ENCODE results near the gene FLNB. TPM values are rescaled to one million over a fixed set of nuclear protein-coding genes. Genes with fewer than 3 reads are reported as not detected.

The FLNB gene
- total and polyA plus RNA-seq, 2 of the 13 experiments (the other 11 are each of a cell fraction or from before 2014, with no cell fraction given): 106 to 130 TPM

DNA sequence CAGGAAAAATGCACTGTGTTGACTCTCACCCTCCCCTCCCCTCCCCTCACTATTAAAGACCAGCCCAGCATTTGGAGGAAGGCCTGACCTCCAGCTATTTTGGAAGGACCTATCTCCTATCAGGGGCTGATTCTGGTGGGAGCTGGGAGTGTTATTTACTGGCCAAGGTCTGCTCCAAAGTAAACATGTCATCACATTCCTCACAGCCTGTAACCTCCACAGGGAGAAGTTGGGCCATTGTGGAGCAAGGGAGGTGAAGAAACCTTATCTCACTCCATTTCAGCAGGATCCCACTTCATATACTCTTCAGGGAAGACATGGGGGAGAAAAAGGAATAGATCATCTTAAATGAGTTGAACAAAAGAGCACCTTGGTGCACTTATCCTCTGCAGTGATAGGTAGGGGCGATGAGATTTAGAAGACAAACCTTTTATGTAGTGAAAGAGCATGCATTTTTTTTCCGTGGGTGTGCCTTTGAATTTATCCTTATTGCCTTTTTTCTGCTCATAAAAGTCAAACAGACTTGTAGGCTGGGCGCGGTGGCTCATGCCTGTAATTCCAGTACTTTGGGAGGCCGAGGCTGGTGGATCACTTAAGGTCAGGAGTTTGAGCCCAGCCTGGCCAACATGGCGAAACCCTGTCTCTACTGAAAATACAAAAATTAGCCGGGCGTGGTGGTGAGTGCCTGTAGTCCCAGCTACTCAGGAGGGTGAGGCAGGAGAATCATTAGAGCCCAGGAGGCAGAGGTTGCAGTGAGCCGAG, 15.6 kb upstream of the FLNB start (continued):
- no peak for TF ChIP-seq ZNF354B (CRISPR knock-in tag; IDR thresholded peaks at IDR 0.05)
- no peak for TF ChIP-seq ZBTB25 (CRISPR knock-in tag; IDR thresholded peaks at IDR 0.05)
- TF ChIP-seq IKZF1 (IDR thresholded peaks at IDR 0.05): no peak
- TF ChIP-seq U2AF1 (optimal IDR thresholded peaks at IDR 0.05; ENCODE audit: low read depth, low read length): no peak
- TF ChIP-seq ZNF432 (CRISPR knock-in tag; IDR thresholded peaks at IDR 0.05; ENCODE audit: borderline replicate concordance): no peak
- TF ChIP-seq, protein P1, sequence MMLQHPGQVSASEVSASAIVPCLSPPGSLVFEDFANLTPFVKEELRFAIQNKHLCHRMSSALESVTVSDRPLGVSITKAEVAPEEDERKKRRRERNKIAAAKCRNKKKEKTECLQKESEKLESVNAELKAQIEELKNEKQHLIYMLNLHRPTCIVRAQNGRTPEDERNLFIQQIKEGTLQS (CRISPR knock-in tag; IDR thresholded peaks at IDR 0.05): no peak; the same call in 1 of the 2 replicates
- TF ChIP-seq, protein P2, sequence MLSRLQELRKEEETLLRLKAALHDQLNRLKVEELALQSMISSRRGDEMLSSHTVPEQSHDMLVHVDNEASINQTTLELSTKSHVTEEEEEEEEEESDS (CRISPR knock-in tag; IDR thresholded peaks at IDR 0.05; ENCODE audit: borderline replicate concordance): no peak
- no peak for TF ChIP-seq KDM2A (CRISPR knock-in tag; IDR thresholded peaks at IDR 0.05; ENCODE audit: borderline replicate concordance, low read depth)
- TF ChIP-seq, protein P3, sequence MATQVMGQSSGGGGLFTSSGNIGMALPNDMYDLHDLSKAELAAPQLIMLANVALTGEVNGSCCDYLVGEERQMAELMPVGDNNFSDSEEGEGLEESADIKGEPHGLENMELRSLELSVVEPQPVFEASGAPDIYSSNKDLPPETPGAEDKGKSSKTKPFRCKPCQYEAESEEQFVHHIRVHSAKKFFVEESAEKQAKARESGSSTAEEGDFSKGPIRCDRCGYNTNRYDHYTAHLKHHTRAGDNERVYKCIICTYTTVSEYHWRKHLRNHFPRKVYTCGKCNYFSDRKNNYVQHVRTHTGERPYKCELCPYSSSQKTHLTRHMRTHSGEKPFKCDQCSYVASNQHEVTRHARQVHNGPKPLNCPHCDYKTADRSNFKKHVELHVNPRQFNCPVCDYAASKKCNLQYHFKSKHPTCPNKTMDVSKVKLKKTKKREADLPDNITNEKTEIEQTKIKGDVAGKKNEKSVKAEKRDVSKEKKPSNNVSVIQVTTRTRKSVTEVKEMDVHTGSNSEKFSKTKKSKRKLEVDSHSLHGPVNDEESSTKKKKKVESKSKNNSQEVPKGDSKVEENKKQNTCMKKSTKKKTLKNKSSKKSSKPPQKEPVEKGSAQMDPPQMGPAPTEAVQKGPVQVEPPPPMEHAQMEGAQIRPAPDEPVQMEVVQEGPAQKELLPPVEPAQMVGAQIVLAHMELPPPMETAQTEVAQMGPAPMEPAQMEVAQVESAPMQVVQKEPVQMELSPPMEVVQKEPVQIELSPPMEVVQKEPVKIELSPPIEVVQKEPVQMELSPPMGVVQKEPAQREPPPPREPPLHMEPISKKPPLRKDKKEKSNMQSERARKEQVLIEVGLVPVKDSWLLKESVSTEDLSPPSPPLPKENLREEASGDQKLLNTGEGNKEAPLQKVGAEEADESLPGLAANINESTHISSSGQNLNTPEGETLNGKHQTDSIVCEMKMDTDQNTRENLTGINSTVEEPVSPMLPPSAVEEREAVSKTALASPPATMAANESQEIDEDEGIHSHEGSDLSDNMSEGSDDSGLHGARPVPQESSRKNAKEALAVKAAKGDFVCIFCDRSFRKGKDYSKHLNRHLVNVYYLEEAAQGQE (IDR thresholded peaks at IDR 0.05; ENCODE audit: borderline replicate concordance in 1 of 2, low read depth in 1 of 2, low read length in 2 of 2): peak in 1 of 2 experiments; percentile 54; a peak in 1 of 4 replicates
- no peak for TF ChIP-seq ZNF850 (CRISPR knock-in tag; conservative IDR thresholded peaks at IDR 0.05)
- no peak for TF ChIP-seq SYNCRIP (IDR thresholded peaks at IDR 0.05; ENCODE audit: insufficient read depth, low read depth, low read length)
- no peak for TF ChIP-seq ZNF550 (CRISPR knock-in tag; IDR thresholded peaks at IDR 0.05; ENCODE audit: borderline replicate concordance)
- TF ChIP-seq, protein P4, sequence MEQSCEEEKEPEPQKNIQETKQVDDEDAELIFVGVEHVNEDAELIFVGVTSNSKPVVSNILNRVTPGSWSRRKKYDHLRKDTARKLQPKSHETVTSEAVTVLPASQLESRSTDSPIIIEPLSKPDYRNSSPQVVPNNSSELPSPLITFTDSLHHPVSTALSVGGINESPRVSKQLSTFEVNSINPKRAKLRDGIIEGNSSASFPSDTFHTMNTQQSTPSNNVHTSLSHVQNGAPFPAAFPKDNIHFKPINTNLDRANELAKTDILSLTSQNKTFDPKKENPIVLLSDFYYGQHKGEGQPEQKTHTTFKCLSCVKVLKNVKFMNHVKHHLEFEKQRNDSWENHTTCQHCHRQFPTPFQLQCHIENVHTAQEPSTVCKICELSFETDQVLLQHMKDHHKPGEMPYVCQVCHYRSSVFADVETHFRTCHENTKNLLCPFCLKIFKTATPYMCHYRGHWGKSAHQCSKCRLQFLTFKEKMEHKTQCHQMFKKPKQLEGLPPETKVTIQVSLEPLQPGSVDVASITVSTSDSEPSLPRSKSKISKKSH (CRISPR knock-in tag; IDR thresholded peaks at IDR 0.05; ENCODE audit: borderline replicate concordance): no peak
- no peak for TF ChIP-seq ZNF720 (CRISPR knock-in tag; IDR thresholded peaks at IDR 0.05)
- TF ChIP-seq ZNF782 (CRISPR knock-in tag; IDR thresholded peaks at IDR 0.05; ENCODE audit: borderline replicate concordance): no peak; the same call in 1 of the 2 replicates
- TF ChIP-seq SALL1 (CRISPR knock-in tag; IDR thresholded peaks at IDR 0.05): peak; percentile 90
- no peak for TF ChIP-seq PITX1 (CRISPR knock-in tag; IDR thresholded peaks at IDR 0.05)
- TF ChIP-seq PCBP1 (IDR thresholded peaks at IDR 0.05; ENCODE audit: borderline replicate concordance, low read depth, low read length): no peak
- TF ChIP-seq FOXM1 (CRISPR knock-in tag; IDR thresholded peaks at IDR 0.05): no peak
- TF ChIP-seq, protein P5, sequence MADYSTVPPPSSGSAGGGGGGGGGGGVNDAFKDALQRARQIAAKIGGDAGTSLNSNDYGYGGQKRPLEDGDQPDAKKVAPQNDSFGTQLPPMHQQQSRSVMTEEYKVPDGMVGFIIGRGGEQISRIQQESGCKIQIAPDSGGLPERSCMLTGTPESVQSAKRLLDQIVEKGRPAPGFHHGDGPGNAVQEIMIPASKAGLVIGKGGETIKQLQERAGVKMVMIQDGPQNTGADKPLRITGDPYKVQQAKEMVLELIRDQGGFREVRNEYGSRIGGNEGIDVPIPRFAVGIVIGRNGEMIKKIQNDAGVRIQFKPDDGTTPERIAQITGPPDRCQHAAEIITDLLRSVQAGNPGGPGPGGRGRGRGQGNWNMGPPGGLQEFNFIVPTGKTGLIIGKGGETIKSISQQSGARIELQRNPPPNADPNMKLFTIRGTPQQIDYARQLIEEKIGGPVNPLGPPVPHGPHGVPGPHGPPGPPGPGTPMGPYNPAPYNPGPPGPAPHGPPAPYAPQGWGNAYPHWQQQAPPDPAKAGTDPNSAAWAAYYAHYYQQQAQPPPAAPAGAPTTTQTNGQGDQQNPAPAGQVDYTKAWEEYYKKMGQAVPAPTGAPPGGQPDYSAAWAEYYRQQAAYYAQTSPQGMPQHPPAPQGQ (CRISPR knock-in tag; IDR thresholded peaks at IDR 0.05; ENCODE audit: borderline replicate concordance): no peak
